Measurements from ENCODE around the gene TGM6.

Gene TGM6

GRCh38 chr20:2480381-2480780 lies 99.7 kb downstream of the TGM6 start:
- Histone ChIP-seq H3K4me3 (no peak overlapping the region), H3K27ac (no peak overlapping the region)
- DNase-seq (ENCODE audit: low spot score): no peak
- TF ChIP-seq CTCF (IDR thresholded peaks at IDR 0.05): no peak
